GM12891 (cell line): ENCODE results near the gene TGIF1.

Source experiments
- DNase-seq: peaks from one replicate; pipeline ENCODE4 v3.0.0; 2011; ENCODE audit warnings: low spot score; ENCODE audit not compliant: insufficient read length
- FAIRE-seq: peaks from 2 replicates; lab custom pipeline; 2011; peaks lifted over from hg19 to GRCh38; lab: Jason Lieb, UNC
- PAX5 ChIP-seq: IDR thresholded peaks from 2 replicates; pipeline ENCODE4 v1.6.1; 2011; ENCODE audit warnings: low read length, moderate library complexity, mild to moderate bottlenecking; ENCODE audit not compliant: insufficient read depth, severe bottlenecking
- POLR2A ChIP-seq: IDR thresholded peaks from 2 replicates; pipeline ENCODE4 v1.6.1; 2011; ENCODE audit warnings: low read depth, low read length, control low read depth
- POLR2AphosphoS5 ChIP-seq: IDR thresholded peaks from 2 replicates; pipeline ENCODE4 v1.6.1; 2011; ENCODE audit warnings: low read depth, low read length, control low read depth
- POU2F2 ChIP-seq: IDR thresholded peaks from 2 replicates; pipeline ENCODE4 v1.6.1; 2011; ENCODE audit warnings: low read depth, mild to moderate bottlenecking, control low read depth, low read length, moderate library complexity
- SPI1 ChIP-seq: IDR thresholded peaks from 2 replicates; pipeline ENCODE4 v1.6.1; 2011; ENCODE audit warnings: low read depth, low read length, control low read depth
- TAF1 ChIP-seq: IDR thresholded peaks from 2 replicates; pipeline ENCODE4 v1.6.1; 2011; ENCODE audit warnings: low read depth, low read length, control low read depth

The TGIF1 gene

GRCh38 chr18:3434685-3435084 lies 15.3 kb upstream of the TGIF1 start:
- no peak for FAIRE-seq
- no peak for DNase-seq
- no peak for TF ChIP-seq TAF1
- no peak for TF ChIP-seq SPI1
- TF ChIP-seq PAX5: no peak
- no peak for TF ChIP-seq POLR2A
- TF ChIP-seq POLR2AphosphoS5: no peak
- TF ChIP-seq POU2F2: no peak

GRCh38 chr18:3440341-3440740 lies 9.6 kb upstream of the TGIF1 start:
- TF ChIP-seq SPI1 (no peak), POLR2A (no peak), POU2F2 (no peak), POLR2AphosphoS5 (no peak), PAX5 (no peak), TAF1 (no peak)
- FAIRE-seq: no peak
- no peak for DNase-seq

- FAIRE-seq: no peak
- TF ChIP-seq SPI1 (no peak), POLR2AphosphoS5 (no peak)
- no peak for DNase-seq
Observed at GRCh38 chr18:3441290-3441689, 8.7 kb upstream of the TGIF1 start.

- DNase-seq (no peak), FAIRE-seq (no peak)
- TF ChIP-seq POU2F2 (no peak), POLR2AphosphoS5 (no peak), SPI1 (no peak), TAF1 (no peak)
Observed at GRCh38 chr18:3442919-3443318, 7.1 kb upstream of the TGIF1 start.

- FAIRE-seq: no peak
- DNase-seq: no peak
- no peak for TF ChIP-seq SPI1
- no peak for TF ChIP-seq POLR2AphosphoS5
- TF ChIP-seq POU2F2: no peak
- no peak for TF ChIP-seq PAX5
- TF ChIP-seq TAF1: no peak
- TF ChIP-seq POLR2A: no peak
Observed at GRCh38 chr18:3444296-3444695, 5.7 kb upstream of the TGIF1 start.

GRCh38 chr18:3444954-3445353 lies 5.0 kb upstream of the TGIF1 start:
- FAIRE-seq: no peak
- no peak for DNase-seq
- TF ChIP-seq TAF1 (no peak), POLR2AphosphoS5 (no peak), POU2F2 (no peak), PAX5 (no peak), POLR2A (no peak), SPI1 (no peak)

GRCh38 chr18:3447068-3447894 lies 2.7 kb upstream of the TGIF1 start:
- FAIRE-seq: no peak
- no peak for DNase-seq
- TF ChIP-seq SPI1: no peak
- no peak for TF ChIP-seq PAX5
- no peak for TF ChIP-seq TAF1
- no peak for TF ChIP-seq POLR2AphosphoS5
- TF ChIP-seq POLR2A: no peak
- no peak for TF ChIP-seq POU2F2

GRCh38 chr18:3447895-3448837 lies 1.8 kb upstream of the TGIF1 start:
- peak; percentile 60 for DNase-seq
- peak; percentile 82 for FAIRE-seq

GRCh38 chr18:3448838-3449511 lies 997 bp upstream of the TGIF1 start:
- FAIRE-seq (peak; percentile 43), DNase-seq (peak; percentile 50)
- TF ChIP-seq POU2F2 (no peak), SPI1 (no peak), PAX5 (peak; percentile 77), POLR2AphosphoS5 (peak; percentile 77), TAF1 (peak; percentile 75), POLR2A (peak; percentile 64; the same call in 1 of the 2 replicates)

More at GRCh38 chr18:3447895-3448837, 1.8 kb upstream of the TGIF1 start:
- no peak for TF ChIP-seq POLR2AphosphoS5
- TF ChIP-seq SPI1: no peak
- TF ChIP-seq PAX5: no peak
- TF ChIP-seq POLR2A: no peak
- no peak for TF ChIP-seq TAF1
- no peak for TF ChIP-seq POU2F2

- TF ChIP-seq POLR2A (no peak), POLR2AphosphoS5 (no peak)
- DNase-seq (no peak), FAIRE-seq (no peak)
Observed at GRCh38 chr18:3449512-3450011, 410 bp upstream of the TGIF1 start.
